ENCODE results near the gene WNT1. TPM values are rescaled to one million over a fixed set of nuclear protein-coding genes. Genes with fewer than 3 reads are reported as not detected.

The WNT1 gene
- total and polyA plus RNA-seq, 9 of the 15 experiments (the other 6 are each of a cell fraction or from before 2014, with no cell fraction given), result not detected

DNA sequence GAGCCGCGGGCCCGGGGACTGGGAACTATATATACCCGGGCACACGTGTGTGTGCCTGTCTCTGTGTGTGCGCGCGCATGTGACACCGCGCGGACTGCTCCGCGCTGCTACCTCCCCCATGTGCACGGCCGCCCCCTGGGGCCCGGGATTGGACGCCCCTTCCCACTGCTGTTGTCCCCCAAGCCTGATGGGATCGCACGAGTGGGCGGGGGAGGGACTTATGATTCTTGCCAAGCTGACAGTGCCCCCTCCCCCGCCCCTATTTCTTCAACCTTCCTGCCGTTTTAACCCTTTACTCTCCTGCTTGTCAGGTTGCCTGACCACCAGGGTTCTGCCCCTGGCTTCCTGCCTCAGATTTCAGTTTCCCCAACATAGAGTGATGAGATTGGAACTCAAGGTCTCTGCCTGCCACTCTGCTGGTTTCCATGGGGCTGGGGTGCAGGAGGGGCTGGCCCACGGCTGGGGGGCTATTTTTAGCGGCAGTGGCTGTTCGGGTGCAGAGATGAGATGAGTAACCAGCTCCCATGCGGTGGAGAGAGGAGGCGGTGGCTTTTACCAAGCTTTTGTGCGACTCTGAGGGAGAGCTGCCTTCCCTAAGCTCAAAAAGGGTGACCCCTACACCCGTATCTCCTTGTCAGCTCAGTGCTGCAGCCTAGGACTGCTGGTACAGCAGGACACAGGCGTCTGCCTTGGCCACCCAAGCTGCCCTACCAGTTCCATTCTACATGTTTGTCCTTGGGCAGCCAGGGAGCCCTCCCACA is 21.4 kb downstream of the WNT1 start, which contains the start of gene DDN (continued):
- TF ChIP-seq ZNF740 (CRISPR knock-in tag; IDR thresholded peaks at IDR 0.05) (no peak), ZNF740 (tag; IDR thresholded peaks at IDR 0.05) (no peak), SRSF1 (IDR thresholded peaks at IDR 0.05; ENCODE audit: low read depth, low read length) (no peak), ZNF583 (CRISPR knock-in tag; IDR thresholded peaks at IDR 0.05) (no peak), KLF6 (CRISPR knock-in tag; IDR thresholded peaks at IDR 0.05; ENCODE audit: borderline replicate concordance) (no peak), PHF8 (IDR thresholded peaks at IDR 0.05; ENCODE audit: borderline replicate concordance, low read length) (no peak), SRSF3 (IDR thresholded peaks at IDR 0.05; ENCODE audit: insufficient read depth, low read length) (no peak), USF2 (CRISPR knock-in tag; IDR thresholded peaks at IDR 0.05) (no peak), MBD2 (IDR thresholded peaks at IDR 0.05; ENCODE audit: borderline replicate concordance, low read depth) (0 out of 2 replicates have a peak, but pooled peaks have one; percentile 10), ATF1 (CRISPR knock-in tag; IDR thresholded peaks at IDR 0.05) (no peak), ATF1 (tag; IDR thresholded peaks at IDR 0.05) (no peak), GATA2 (CRISPR knock-in tag; IDR thresholded peaks at IDR 0.05) (no peak), ASH1L (IDR thresholded peaks at IDR 0.05; ENCODE audit: borderline replicate concordance, low read depth, partially characterized antibody) (no peak), CHD2 (IDR thresholded peaks at IDR 0.05; ENCODE audit: low read depth, low read length) (no peak; the same call in 1 of the 2 replicates), ZNF668 (CRISPR knock-in tag; IDR thresholded peaks at IDR 0.05) (no peak), CLOCK (CRISPR knock-in tag; IDR thresholded peaks at IDR 0.05; ENCODE audit: borderline replicate concordance) (no peak), EP400 (IDR thresholded peaks at IDR 0.05) (peak; percentile 33; the same call in 1 of the 2 replicates), ZNF347 (CRISPR knock-in tag; IDR thresholded peaks at IDR 0.05; ENCODE audit: low read depth) (no peak), RBM15 (IDR thresholded peaks at IDR 0.05; ENCODE audit: insufficient read depth, low read length) (no peak), RCOR1 (IDR thresholded peaks at IDR 0.05; ENCODE audit: borderline replicate concordance in 1 of 2, low read depth in 2 of 2, low read length in 2 of 2) (no peak), MEF2D (tag; conservative IDR thresholded peaks at IDR 0.05; ENCODE audit: low read depth) (no peak; the same call in 1 of the 2 replicates)
- TF ChIP-seq, protein P1, sequence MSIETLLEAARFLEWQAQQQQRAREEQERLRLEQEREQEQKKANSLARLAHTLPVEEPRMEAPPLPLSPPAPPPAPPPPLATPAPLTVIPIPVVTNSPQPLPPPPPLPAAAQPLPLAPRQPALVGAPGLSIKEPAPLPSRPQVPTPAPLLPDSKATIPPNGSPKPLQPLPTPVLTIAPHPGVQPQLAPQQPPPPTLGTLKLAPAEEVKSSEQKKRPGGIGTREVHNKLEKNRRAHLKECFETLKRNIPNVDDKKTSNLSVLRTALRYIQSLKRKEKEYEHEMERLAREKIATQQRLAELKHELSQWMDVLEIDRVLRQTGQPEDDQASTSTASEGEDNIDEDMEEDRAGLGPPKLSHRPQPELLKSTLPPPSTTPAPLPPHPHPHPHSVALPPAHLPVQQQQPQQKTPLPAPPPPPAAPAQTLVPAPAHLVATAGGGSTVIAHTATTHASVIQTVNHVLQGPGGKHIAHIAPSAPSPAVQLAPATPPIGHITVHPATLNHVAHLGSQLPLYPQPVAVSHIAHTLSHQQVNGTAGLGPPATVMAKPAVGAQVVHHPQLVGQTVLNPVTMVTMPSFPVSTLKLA (conservative IDR thresholded peaks at IDR 0.05), result peak; percentile 35 to 71

Data from K562 (cell line).